HG02885 (cell line): ENCODE measurements around the gene LTBR.

ENCODE experiments used
- ATAC-seq: cut with Tn5 transposase; IDR thresholded peaks from one replicate; pipeline ENCODE4 v1.9.1; 2021; ENCODE audit warnings: mild to moderate bottlenecking; ENCODE audit not compliant: unreplicated experiment, poor library complexity

The LTBR gene

DNA sequence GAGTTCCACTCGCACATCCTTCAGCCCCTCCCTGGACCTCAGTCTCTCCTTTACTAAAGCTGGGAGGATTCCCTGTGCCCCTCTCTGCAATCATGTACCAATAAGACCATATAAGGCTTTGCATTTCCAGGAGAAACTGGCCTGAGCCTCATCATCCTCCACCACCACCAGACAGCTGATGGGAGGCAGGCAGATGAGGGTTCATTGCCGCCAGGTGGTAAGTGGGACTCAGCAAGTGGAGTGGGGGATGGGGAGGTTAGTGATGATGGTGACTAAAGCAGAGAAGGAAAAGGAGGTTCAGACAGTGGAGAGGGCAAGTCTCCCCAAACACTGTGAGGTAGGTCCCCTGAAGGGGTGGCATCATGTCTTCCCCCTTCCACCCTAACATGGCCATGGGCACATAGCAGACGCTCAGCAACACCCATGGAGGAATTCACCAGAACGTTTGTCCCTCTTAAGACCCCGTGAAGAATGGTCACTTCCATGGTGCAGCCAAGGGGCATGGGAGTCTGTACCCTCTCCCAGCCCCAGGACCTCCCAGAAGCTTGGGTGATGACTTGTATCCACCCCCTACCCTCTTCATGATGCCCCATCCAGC, 37.6 kb upstream of the LTBR start:
- ATAC-seq, result no peak

DNA sequence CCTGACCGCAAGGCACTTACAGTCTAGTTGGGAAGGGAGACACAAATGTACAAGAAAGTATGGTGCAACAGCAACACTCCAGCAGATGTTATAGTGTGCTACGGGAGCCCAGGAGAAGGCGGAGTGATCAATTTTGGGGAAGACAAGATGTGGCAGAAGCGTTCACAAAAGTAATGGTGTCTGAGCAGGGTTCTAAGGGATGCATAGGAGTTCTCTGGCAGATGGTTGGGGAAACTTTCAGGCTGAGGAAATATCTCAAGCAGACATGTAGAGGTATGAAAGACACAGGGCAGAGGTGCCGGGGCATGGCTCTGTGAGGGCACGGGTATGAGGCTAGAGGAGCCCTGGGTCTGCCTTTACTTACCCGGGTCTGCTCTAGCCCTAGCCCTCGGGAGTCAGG, 37.0 kb upstream of the LTBR start:
- no peak for ATAC-seq

DNA sequence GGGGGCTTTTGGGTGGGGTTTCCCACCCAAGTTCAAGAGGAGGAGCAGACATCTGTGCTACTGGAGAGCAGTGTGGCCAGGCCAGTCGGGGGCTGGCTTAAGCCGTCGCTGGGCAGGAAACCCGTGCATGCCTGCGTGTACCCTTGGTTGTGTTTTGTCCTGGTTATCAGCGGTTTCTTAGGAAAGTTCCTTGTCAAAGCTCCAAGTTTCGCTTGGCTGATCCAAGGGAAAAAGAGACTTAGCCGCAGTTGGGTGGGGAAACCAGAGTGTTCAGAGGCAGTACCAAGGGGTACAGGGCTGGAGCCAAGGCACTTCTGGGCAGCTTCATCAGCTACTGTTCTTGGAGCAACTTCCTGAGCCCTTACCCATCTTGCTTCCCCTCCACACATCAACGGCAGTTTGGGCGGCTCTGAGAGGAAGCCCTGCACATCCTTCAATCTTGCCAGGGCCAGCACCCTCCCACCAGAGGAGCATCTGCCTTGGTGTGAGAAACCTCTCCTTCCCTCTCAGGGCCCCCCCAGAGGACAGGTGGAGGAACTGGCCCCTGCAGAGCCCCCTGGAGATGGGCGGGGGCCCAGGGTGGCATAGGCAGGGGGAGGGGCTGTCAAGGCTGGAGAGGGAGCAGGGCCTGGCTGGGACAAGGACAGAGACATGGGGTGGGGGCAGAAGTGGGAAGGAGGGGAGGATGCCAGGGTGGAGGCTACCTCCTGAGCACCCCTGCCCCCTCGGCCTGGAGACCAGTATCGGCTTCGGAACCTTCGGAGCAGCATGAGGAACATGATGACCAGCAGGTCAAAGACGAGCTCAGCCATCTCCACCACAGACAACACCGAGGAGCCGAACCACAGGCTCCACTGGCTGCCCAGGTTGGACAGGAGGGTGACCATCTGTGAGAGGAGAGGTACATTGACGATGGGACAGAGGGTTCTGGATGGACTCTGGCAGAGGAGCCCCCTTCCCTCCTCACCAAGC, 36.3 kb upstream of the LTBR start:
- no peak for ATAC-seq

DNA sequence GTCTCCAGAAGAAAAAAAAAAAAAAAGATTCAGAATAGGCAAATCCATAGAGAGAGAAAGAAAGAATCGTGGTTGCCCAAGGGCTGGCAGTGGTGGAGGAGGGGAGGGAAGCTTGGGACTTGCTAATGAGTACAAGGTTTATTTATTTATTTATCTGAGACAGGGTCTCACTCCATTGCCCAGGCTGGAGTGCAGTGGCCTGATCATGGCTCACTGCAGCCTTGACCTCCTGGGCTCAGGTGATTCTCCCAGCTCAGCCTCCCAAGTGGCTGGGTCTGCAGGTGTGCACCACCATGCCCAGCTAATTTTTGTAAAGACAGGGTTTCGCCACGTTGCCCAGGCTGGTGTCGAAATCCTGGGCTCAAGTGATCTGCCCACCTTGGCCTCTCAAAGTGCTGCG, 32.3 kb upstream of the LTBR start:
- ATAC-seq, result no peak

DNA sequence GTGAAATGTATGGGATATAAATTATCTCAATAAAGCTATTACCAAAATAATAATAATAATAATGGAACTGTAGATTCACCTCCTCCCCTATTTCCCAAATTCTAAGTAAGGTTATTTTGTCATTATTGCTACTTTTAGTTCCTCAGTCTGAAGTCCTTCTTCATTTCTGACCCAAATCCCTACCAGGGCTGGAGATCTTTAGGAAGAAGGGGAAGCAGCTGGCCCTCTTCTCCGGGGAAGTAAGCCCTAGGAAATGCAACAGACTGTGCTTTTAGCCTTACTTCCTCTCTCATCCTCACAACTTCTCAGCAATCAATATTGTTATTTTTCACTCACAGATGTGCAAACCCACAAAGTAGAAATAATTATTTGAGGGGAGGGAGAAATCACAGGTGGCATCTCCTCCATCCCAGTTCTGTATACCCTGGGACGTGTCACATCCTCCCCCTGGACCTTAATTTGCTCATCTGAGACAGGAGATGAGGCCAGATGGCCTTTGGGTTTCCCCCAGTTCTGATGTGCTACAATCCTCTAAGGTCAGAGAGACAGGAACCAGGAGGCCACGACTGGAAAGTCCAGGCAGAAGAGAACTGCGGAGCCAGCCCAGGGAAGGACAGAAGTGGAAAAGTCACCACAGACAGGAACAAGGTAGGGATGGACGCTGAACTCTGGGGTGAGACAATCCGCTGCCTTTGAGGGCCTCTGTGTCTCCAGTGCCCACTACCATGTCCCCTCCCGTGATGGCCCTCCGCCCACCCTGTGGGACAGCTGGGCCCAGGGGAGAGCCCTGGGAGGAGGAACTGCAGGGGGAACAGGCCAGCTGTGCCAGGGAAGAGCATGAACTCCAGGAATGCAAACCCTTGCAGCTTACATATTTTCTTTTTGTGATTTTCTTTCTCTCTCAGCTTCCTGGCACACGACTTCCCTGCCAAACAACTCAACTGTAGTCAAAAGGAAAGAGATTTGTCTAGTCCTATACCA, 31.5 kb upstream of the LTBR start:
- ATAC-seq, result no peak

DNA sequence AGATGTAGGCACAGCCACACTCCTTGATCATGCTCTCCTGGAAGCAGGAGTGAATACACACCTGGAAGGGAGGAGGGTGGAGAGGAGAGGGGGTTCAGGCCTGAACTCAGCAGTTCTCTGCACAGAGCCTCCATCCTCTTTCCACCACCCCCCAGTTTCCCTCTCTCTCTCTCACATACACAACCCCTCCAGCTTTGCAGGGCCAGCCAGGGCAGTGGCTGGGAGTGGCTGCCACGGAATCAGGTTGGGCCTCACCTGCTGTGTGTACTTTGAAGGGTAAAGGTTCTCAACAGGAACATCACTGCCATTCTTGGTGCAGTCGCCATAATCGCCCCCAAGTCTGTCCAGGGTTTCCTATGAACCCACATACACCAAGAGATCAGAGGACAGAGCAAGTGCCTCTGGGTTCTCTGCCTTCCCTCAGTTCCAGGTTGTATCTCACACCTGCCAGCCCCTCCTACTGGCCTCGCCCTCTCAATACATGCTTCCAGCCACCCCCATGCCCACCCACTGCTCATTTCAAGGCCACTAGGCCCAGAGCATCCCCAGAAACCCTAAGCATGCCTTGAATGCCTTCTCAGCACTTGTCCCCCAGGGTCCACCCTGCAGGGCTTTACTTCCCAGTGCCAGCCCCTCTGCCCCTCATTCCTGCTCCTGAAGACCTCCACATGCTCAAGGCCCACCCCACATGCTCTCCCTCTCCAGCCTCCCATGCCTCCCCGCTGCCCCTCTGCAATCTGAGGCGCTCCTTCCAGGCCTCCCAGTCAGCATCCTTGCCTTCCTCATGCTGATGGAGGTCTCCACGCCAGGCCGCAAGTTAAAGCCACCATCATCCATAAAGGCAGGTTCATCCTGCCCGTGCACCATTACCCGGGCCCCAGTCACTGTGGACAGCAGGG, 29.2 kb upstream of the LTBR start:
- no peak for ATAC-seq

DNA sequence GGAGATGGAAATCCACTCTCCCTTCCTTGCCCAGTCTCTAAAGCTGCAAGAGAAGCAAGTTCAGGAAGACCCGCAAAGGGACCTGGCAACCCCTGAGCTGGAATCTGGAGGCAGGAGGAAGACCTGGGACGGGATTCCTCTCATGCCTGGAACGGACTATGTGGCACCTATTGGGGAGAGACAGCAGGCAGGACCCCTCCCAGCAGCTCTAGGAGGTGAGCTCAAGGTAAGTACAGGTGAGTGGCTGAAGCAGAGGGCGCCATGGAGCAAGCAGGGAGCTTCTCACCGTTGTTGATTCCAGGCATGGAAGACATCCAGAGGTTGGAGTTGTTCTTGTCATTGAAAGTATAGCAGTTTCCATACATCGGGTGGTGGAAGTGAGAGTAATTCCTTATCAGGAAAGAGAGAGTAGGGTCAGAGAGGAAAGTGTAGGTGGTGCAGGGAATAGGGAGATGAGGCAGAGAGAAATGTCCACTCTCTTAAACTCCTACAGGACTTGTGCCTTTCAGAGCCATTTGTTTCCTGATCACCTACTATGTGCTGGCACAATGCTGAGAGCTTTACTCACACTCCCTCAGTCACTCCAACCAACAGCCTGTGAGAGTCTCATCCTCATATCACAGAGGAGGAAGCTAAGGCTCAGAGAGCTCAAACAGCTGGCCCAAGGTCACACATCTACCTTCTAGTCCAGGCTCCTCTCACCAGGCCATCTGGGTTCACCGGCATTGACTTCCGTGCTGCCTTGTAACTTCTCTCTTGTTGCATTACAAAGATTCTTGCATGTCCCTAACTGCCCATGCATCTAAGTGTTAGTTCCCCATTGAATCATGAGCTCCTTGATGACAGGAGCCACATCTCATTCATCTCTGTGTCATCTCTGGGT, 28.2 kb upstream of the LTBR start:
- no peak for ATAC-seq

DNA sequence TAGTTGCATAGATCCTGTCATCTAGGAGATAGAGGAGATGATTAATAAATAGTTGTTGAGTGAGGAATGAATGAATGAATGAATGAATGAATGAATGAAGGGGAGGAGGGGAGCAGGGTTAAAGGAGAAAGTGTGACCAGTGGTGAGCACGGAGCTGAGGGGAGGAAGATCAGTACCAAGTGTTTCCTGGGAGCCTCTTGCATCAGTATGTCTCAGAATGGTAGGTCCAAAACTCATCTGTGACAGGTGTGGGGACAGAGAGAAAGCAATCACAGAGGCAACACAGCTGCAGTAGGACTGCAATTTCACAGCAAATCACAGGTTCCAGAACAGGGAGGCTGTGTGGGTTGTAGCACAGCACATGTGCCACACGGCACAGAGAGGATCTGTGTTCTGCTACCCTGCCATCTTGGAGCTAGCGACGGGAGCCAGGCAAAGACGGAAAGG, 27.6 kb upstream of the LTBR start:
- ATAC-seq, result no peak

DNA sequence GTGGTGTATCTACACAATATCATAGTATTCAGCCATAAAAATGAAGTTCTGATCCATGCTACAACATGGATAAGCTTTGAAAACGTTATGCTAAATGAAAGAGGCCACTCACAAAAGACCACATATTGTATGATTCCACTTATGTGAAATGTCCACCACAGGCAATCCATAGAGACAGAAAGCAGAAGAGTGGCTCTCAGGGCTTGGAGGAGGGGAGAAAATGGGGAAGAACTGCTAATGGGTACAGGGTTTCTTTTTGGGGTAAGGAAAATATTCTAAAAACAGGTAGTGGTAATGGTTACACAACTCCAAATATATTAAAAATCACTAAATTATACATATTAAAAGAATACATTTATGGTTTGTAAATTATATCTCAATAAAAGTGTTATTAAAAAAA, 25.1 kb upstream of the LTBR start:
- ATAC-seq, result no peak

DNA sequence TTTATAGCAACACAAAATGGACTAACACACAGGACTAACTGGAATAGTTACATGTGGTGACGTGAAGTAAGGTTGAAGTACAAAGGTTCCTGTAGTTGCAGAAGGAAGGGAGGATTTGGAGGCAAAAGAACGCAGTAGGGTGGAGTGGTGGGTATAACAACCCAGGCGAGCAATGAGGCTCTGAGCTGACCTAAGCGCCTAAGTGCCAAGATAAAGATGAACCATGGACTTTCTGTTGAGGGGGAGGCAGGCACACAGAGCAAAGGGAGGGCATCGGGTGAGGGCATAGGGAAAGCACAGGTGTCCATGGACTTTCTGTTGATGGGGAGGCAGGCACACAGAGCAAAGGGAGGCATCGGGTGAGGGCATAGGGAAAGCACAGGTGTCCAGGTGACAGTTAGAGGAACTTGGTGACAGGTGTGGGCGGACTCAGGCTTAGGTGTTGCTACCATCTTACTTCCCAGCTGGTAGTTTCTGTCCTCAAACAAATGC, 23.8 kb upstream of the LTBR start:
- ATAC-seq, result no peak

DNA sequence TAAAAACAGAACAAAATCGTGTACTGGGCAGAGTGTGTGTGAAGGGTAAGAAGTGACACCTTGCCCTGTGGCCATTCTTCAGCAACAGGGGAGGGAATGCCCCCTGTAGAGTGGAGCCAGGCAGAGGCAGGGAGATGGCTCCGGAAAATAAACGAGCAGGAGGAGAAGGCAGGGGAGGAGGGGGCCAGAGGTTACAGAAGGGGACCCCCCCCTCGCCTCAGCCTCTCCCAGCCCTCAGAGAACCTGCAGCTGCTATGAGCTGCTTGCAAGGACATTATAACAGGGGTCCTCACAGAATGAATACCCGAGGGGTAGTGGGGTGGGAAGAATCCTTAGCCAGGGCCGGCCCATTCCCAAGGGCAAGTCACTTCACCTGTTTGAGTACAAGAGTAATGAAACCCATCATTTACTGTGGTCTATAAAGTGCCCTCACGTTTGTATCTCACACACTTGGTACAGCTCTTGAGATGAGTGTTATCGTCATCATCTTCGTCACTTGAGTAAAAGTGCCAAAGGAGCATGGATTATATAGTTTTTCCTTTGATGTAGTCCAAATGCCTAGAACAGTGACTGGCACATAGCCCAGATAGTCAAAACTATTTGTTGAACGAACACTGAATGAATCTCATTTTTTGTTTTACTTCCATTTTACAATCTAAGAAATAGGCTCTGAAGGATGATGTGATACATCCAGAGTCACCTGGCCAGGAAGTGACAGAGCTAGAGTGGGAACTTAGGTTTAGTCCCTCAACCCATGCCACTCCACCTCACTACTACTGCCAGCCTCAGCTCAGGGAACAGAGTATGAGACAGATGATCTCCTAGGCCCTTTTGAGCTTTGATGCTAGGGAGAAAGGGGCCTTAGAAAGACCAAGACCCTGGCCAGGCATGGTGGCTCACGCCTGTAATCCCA, 23.1 kb upstream of the LTBR start:
- no peak for ATAC-seq

DNA sequence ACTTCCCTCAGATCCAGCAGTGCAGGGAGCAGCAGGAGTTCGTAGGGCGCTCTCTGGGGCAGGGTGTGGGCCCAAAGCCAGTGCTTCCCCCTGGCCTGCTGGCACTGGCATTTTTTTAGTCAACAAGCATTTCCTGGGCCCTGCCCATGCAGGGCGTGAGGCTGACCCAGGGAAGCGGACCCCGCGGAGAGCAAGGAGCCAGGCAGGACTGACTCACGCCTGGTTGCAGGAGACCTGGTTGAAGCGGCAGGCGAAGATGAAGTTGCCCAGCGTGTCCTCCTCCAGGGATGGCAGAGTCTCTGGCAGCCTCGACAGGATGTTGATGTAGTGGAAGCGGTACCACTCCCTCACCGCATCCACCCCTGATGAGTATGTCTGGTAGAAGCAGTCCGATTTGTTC, 22.1 kb upstream of the LTBR start:
- ATAC-seq, result no peak

DNA sequence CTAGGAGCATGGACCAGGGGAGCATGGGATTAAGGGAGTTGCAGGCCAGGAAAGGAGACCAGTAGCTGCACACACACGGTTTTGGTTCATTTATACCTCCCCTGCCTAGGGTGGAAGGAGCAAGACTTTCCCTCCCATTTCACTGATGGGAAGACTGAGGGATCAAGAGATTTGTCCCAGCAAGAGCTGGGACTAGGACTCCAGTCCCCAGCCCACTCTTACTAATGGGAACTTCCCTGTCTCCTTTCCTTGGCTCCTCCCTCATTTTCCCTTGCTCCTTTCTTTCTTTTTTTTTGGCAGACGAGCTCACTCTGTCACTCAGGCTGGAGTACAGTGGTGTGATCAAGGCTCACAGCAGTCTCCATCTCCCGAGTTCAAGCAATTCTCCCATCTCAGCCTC, 21.6 kb upstream of the LTBR start:
- no peak for ATAC-seq

DNA sequence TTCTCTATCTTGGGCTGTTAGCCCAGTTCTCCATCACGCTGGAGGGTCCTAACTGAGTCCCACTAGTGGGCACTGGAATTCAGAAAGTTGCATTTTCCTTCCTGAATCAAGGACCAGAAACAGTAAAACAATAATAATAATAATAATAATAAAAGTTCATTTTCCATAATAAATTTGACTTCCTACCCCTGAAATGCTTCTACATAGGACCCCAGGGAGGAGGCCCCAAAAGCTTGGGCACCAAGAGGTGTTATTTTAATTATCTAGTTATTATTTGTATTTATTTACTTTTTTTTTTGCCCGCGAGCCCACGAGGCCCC, 21.0 kb upstream of the LTBR start:
- no peak for ATAC-seq

DNA sequence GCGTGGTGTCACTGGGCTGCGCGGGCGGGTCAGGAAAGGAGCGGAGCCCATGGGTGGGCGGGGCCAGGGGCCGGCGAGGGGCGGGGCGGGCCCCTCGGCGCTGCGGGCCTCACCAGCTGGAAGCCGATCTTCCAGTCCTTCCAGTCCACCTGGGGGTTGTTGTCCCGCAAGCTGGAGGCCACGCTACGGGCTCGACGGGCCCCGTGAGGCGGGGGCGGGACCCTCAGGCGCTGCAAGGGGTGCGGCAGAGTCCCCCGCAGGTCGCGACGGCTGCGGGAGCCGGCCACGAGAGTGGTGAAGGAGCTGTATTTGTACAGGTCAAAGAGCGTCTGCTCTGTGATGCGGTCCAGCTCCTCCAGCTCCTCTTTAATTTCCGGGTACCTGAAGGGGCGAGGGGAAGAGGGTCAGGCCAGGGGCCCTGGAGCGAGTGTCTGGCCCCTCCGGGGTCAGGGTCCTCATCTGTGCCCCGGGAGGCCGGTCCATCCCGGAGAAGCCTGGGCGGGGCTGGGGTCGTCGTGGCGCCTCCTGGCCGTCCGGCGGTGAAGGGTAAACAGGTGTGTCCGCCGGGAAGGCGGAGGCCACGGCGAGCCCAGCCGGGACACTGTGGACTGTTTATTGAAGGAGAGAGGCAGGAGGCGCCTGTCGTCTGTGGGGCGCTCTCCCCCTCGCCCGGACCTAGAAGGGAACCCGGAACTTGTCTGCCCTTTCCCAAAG, 20.5 kb upstream of the LTBR start:
- no peak for ATAC-seq

DNA sequence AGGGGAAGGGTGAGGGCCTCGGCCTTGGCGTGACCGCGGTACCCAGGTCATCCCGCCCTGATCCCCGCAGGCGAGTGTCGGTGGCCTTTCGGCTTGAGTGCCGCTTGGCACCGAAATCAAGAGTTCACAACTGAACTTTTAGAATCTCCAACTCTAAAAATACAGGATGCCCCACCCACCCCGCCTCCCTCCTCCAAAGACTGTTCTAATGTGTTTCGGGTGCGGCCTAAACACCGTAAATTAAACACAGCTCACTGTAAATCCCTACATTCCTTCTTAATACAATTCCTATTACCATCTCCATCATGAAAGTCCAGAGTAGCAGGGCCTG, 20.0 kb upstream of the LTBR start:
- ATAC-seq, result no peak
